GM10248 (cell line): ENCODE data around the gene TTI1.

ENCODE experiments used
- CTCF ChIA-PET: fragments of 300-600 bp; sonication (Branson Sonifier 250); formaldehyde crosslinking; extraction: SDS; loops from one replicate; lab custom pipeline; 2021; ENCODE audit warnings: antibody characterized with exemption; lab: Yijun Ruan, JAX
- POLR2A ChIA-PET: fragments of 350-650 bp; sonication (Branson Sonifier 250); formaldehyde crosslinking; extraction: SDS; loops from one replicate; lab custom pipeline; 2020; ENCODE audit warnings: antibody characterized with exemption; lab: Yijun Ruan, JAX
- DNase-seq: peaks from one replicate; pipeline ENCODE4 v3.0.0; 2012; ENCODE audit errors: extremely low spot score
- TF ChIP-seq, protein P1 (sequence below): IDR thresholded peaks from 2 replicates; pipeline ENCODE4 v1.5.1; 2012; ENCODE audit warnings: mild to moderate bottlenecking, low read depth; ENCODE audit errors: extremely low read depth, missing control alignments, control extremely low read depth

TTI1 gene

DNA sequence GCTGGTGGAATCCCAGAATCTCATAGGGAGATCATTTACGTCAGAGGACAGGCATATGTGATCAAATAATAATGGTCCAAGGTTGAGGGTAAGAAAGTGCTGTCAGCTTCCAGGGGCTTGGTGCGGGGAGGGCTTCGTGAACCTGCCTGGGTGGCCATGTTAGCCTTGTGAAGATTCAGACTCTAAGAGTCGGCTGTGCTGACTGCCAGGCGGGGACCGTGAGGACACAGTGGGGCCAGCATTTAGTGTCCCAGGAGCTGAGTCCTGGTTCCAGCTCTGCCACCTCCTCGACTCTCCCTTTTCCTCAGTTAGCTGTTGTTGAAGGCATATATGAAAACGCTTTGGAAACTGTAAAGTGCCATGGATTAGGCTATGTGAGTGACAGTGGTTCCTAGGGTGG is 96.8 kb downstream of the TTI1 start:
- ChIA-PET POLR2A (no interaction called here), CTCF (no interaction called here)
- TF ChIP-seq, protein P1, sequence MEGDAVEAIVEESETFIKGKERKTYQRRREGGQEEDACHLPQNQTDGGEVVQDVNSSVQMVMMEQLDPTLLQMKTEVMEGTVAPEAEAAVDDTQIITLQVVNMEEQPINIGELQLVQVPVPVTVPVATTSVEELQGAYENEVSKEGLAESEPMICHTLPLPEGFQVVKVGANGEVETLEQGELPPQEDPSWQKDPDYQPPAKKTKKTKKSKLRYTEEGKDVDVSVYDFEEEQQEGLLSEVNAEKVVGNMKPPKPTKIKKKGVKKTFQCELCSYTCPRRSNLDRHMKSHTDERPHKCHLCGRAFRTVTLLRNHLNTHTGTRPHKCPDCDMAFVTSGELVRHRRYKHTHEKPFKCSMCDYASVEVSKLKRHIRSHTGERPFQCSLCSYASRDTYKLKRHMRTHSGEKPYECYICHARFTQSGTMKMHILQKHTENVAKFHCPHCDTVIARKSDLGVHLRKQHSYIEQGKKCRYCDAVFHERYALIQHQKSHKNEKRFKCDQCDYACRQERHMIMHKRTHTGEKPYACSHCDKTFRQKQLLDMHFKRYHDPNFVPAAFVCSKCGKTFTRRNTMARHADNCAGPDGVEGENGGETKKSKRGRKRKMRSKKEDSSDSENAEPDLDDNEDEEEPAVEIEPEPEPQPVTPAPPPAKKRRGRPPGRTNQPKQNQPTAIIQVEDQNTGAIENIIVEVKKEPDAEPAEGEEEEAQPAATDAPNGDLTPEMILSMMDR, result no peak
- DNase-seq, result no peak

DNA sequence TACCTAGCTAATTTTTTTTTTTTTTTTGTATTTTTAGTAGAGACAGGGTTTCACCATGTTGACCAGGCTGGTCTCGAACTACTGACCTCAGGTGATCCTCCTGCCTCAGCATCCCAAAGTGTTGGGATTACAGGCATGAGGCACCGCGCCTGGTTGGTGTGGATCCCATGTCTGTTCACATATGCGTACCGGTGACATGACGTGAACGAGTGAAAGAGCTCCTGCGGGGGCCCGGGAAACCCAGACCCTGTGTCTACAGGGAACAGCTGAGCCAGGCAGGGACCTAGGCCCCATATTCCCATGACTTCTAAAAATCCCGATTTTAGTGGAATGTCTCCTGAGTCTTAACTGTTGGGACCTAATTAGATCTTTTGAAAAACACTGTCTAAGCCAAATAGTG is 97.2 kb downstream of the TTI1 start:
- CTCF ChIA-PET, result no interaction called here
- TF ChIP-seq, protein P1, result no peak
- DNase-seq, result no peak
- POLR2A ChIA-PET, result no interaction called here

- TF ChIP-seq, protein P1, result no peak
- POLR2A ChIA-PET, result no interaction called here
- no peak for DNase-seq
- CTCF ChIA-PET, result no interaction called here
Measured at GRCh38 chr20:37935435-37935834, 97.8 kb downstream of the TTI1 start.

- DNase-seq, result no peak
- CTCF ChIA-PET, result no interaction called here
Measured at GRCh38 chr20:37934634-37935375, 98.5 kb downstream of the TTI1 start.

GRCh38 chr20:37933786-37934633 is 99.2 kb downstream of the TTI1 start:
- DNase-seq, result no peak
- TF ChIP-seq, protein P1, result no peak
- CTCF ChIA-PET, result no interaction called here
- POLR2A ChIA-PET, result no interaction called here

More at GRCh38 chr20:37934634-37935375, 98.5 kb downstream of the TTI1 start:
- TF ChIP-seq, protein P1, result no peak
- POLR2A ChIA-PET, result no interaction called here
